MM.1S (cell line): Measurements from ENCODE around the gene CABLES1.

Experiments used
- CTCF ChIP-seq: fragments of 300-600 bp; sonication (generic); IDR thresholded peaks from 2 replicates; pipeline ENCODE4 v1.5.1; 2016; ENCODE audit warnings: antibody characterized with exemption, low read length, mixed read lengths
- EZH2phosphoT487 ChIP-seq: fragments of 300-600 bp; sonication (generic); IDR thresholded peaks from 2 replicates; pipeline ENCODE4 v1.6.1; 2018; ENCODE audit warnings: antibody characterized with exemption, low read length

DNA sequence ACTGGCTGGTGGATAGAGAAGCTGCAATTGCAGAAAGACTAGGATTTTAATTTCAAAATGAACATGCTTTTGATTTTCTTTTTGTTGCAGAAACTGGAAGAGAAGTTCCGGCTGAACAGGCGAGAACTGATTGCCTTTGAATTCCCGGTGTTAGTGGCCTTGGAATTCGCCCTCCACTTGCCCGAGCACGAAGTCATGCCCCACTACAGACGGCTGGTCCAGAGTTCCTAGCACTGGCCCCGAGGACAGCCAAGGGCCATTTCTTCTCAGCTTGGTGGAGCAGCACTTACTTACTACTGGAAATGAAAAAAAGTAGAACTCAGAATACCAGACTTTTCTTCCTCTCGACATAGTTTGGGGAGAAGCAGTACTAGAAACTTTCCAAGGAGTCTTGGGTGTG, 121.9 kb downstream of the CABLES1 start:
- TF ChIP-seq CTCF (no peak), EZH2phosphoT487 (no peak)
